Calu3 (cell line): Measurements from ENCODE around the gene PHKG1. TPM values are rescaled to one million over a fixed set of nuclear protein-coding genes. Genes with fewer than 3 reads are reported as not detected.
"Not testable (repeated sequence)": the region's sequence is repeated elsewhere in the genome, so short reads cannot be mapped to it uniquely, and the experiment has no call there.

ENCODE experiments used
- BruUV-seq: library from RNA; stranded (reverse); fragments of 400-500 nt; replicated peaks from 2 replicates; lab custom pipeline; 2021; lab: Mats Ljungman, UMichigan
- CTCF ChIA-PET: fragments of 300-600 bp; sonication (Branson Sonifier 250); formaldehyde crosslinking; loops from one replicate; lab custom pipeline; 2022; ENCODE audit warnings: antibody characterized with exemption; lab: Charles Lee
- DNase-seq: peaks from one replicate; pipeline ENCODE4 v3.0.0; 2022
- H3K27ac Mint-ChIP-seq: one replicate; pipeline ENCODE4 v1.8.0; 2022; ENCODE audit warnings: mixed read lengths; ENCODE audit not compliant: unreplicated experiment
- H3K27me3 Mint-ChIP-seq: one replicate; pipeline ENCODE4 v1.8.0; 2022; ENCODE audit warnings: mixed read lengths; ENCODE audit not compliant: unreplicated experiment
- H3K36me3 Mint-ChIP-seq: one replicate; pipeline ENCODE4 v1.8.0; 2022; ENCODE audit warnings: mild to moderate bottlenecking, moderate library complexity, mixed read lengths; ENCODE audit not compliant: insufficient read depth, unreplicated experiment
- H3K4me1 Mint-ChIP-seq: one replicate; pipeline ENCODE4 v1.8.0; 2022; ENCODE audit warnings: mild to moderate bottlenecking, low read depth, mixed read lengths; ENCODE audit not compliant: unreplicated experiment
- H3K4me3 Mint-ChIP-seq: one replicate; pipeline ENCODE4 v1.8.0; 2022; ENCODE audit warnings: mild to moderate bottlenecking, low read depth, moderate library complexity, mixed read lengths; ENCODE audit not compliant: unreplicated experiment
- H3K9me3 Mint-ChIP-seq: one replicate; pipeline ENCODE4 v1.8.0; 2022; ENCODE audit warnings: low read depth, mixed read lengths; ENCODE audit not compliant: unreplicated experiment
- CTCF ChIP-seq: fragments of 200-600 bp; IDR thresholded peaks from one replicate; pipeline ENCODE4 v1.8.0; 2022; ENCODE audit warnings: antibody characterized with exemption; ENCODE audit not compliant: unreplicated experiment
- intact Hi-C: fragments of 100-400 bp; cut with micrococcal nuclease; formaldehyde crosslinking; loops from one replicate; pipeline ENCODE4 v1.10.0; 2022; ENCODE audit not compliant: unreplicated experiment
- total RNA-seq: library from RNA; stranded (reverse); gene quantifications from 2 replicates; pipeline ENCODE4 v1.2.3, GENCODE V29; 2022

Gene PHKG1
- total RNA-seq, 1 experiment from 2014 or later = 2.6 TPM

- peaks cover 60% of the 10 kb centered on the region for H3K36me3 Mint-ChIP-seq
- H3K9me3 Mint-ChIP-seq = no peaks in the 10 kb centered on the region
- H3K4me3 Mint-ChIP-seq = peak overlapping the region; percentile 94
- H3K27ac Mint-ChIP-seq = peak overlapping the region; percentile 95
- DNase-seq = no peak
- peaks cover 36% of the 10 kb centered on the region for H3K4me1 Mint-ChIP-seq
- no peak for TF ChIP-seq CTCF
- CTCF ChIA-PET = interaction anchor here (0.6 to 0.9 kb wide), 2 partner anchors 14 to 393 kb away, joined by 6 to 7 read pairs; no protein-coding TSS in a partner anchor
- no peaks in the 10 kb centered on the region for H3K27me3 Mint-ChIP-seq
- no TSS peak for BruUV-seq
- intact Hi-C loops = no loop called here
Observed at GRCh38 chr7:56048245-56048644, 44.5 kb downstream of the PHKG1 start.

DNA sequence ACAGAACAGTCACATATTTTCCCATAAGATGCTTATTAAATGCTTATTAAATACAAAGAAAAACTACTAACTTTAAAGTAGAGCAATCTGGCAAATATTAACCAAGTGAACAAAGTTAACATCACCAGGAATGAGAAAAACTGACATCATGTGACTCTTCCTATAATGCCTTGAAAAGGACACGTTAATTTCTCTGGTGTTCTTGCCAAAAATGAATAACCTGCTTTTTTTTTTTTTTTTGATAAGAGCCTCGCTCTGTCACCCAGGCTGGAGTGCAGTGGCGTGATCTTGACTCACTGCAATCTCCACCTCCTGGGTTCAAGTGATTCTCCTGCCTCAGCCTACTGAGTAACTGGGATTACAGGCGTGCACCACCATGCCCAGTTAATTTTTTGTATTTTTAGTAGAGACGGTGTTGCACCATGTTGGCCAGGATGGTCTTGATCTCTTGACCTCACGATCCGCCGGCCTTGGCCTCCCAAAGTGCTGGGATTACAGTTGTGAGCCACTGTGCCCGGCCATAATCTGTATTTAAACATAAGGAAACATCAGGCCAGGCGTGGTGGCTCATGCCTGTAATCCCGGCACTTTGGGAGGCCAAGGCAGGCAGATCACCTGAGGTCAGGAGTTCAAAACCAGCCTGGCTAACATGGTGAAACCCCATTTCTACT lies 45.2 kb downstream of the PHKG1 start:
- peak overlapping the region; percentile 85 for H3K27ac Mint-ChIP-seq
- H3K9me3 Mint-ChIP-seq, H3K27me3 Mint-ChIP-seq, BruUV-seq, intact Hi-C loops, DNase-seq: not testable (repeated sequence)
- CTCF ChIA-PET = interaction anchor here (0.7 to 1.4 kb wide), 2 partner anchors 13 to 1332 kb away, joined by 3 to 4 read pairs; no protein-coding TSS in a partner anchor
- H3K4me3 Mint-ChIP-seq = peak overlapping the region; percentile 48
- H3K4me1 Mint-ChIP-seq = peaks cover 31% of the 10 kb centered on the region
- H3K36me3 Mint-ChIP-seq = peaks cover 60% of the 10 kb centered on the region

DNA sequence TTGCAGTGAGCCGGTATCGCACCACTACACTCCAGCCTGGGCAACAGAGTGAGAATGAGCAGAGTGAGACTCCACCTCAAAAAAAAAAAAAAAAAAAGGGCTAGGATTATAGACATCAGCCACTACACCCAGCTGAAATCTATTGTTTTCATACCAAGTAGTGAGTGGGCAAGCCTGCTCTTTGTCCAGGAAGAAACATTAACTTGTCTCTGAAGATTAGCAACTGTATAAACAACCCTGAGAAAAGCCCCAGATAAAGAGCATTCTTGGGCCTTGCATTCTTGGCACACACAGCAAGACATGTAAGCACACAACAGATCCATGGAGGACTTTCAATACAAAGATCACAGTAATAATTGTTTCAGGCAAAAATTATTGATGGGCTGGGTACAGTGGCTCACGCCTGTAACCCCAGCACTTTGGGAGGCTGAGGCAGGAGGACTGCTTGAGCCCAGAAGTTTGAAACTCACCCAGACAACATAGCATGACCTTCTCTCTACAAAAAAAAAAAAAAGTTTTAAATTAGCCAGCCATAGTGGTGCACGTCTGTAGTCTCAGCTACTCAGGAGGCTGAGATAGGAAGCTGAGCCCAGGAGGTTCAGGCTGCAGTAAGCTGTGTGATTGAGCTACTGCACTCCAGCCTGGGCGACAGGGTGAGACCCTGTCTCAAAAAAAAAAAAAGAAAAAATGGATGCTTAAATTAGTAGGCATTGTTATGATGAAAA lies 45.9 kb downstream of the PHKG1 start:
- DNase-seq = peak; percentile 46
- intact Hi-C loops = no loop called here
- CTCF ChIA-PET = interaction anchor here (0.7 to 1.4 kb wide), 4 partner anchors 13 to 1332 kb away, joined by 3 to 4 read pairs (median 4); no protein-coding TSS in a partner anchor
- H3K4me1 Mint-ChIP-seq = peaks cover 31% of the 10 kb centered on the region
- peak overlapping the region; percentile 48 for H3K4me3 Mint-ChIP-seq
- no TSS peak for BruUV-seq
- H3K9me3 Mint-ChIP-seq = no peaks in the 10 kb centered on the region
- peaks cover 60% of the 10 kb centered on the region for H3K36me3 Mint-ChIP-seq
- peak overlapping the region; percentile 85 for H3K27ac Mint-ChIP-seq
- TF ChIP-seq CTCF = no peak
- H3K27me3 Mint-ChIP-seq = no peaks in the 10 kb centered on the region

- H3K27ac Mint-ChIP-seq, H3K27me3 Mint-ChIP-seq, intact Hi-C loops, DNase-seq, BruUV-seq, H3K4me3 Mint-ChIP-seq, H3K9me3 Mint-ChIP-seq: not testable (repeated sequence)
- CTCF ChIA-PET = interaction anchor here (0.8 kb wide), 1 partner anchor 16 kb away, joined by 6 read pairs; no protein-coding TSS in a partner anchor
- Mint-ChIP-seq H3K36me3 (peaks cover 56% of the 10 kb centered on the region), H3K4me1 (peaks cover 31% of the 10 kb centered on the region)
Observed at GRCh38 chr7:56045758-56046157, 47.0 kb downstream of the PHKG1 start.

GRCh38 chr7:56040730-56041129 lies 52.0 kb downstream of the PHKG1 start:
- no peak for DNase-seq
- no peak overlapping the region for H3K4me3 Mint-ChIP-seq
- peaks cover 8% of the 10 kb centered on the region for H3K4me1 Mint-ChIP-seq
- no peak for TF ChIP-seq CTCF
- intact Hi-C loops = no loop called here
- no TSS peak for BruUV-seq
- no peaks in the 10 kb centered on the region for H3K9me3 Mint-ChIP-seq
- peaks cover 26% of the 10 kb centered on the region for H3K36me3 Mint-ChIP-seq
- no peak overlapping the region for H3K27ac Mint-ChIP-seq
- H3K27me3 Mint-ChIP-seq = no peaks in the 10 kb centered on the region
- CTCF ChIA-PET = interaction anchor here (0.6 kb wide), 1 partner anchor 492 kb away, joined by 5 read pairs; no protein-coding TSS in a partner anchor
